H9 (cell line): ENCODE measurements around the gene MCCC1. TPM values are rescaled to one million over a fixed set of nuclear protein-coding genes. Genes with fewer than 3 reads are reported as not detected.

Experiments used
- DNase-seq: peaks from one replicate; pipeline ENCODE4 v3.0.0-alpha.2; 2017
- H2AFZ ChIP-seq: one replicate; pipeline ENCODE4 v1.6.1; 2013; ENCODE audit warnings: mild to moderate bottlenecking, low read length, control low read depth, moderate library complexity
- H2AK5ac ChIP-seq: 2 replicates; pipeline ENCODE4 v1.6.1; 2013; ENCODE audit warnings: low read length, control low read depth, mixed read lengths; ENCODE audit not compliant: insufficient read length
- H2BK120ac ChIP-seq: one replicate; pipeline ENCODE4 v1.6.1; 2013; ENCODE audit warnings: low read depth, mild to moderate bottlenecking, low read length, control low read depth, inconsistent platforms; ENCODE audit not compliant: poor library complexity, severe bottlenecking
- H2BK12ac ChIP-seq: 2 replicates; pipeline ENCODE4 v1.6.1; 2013; ENCODE audit warnings: low read length, control low read depth, mixed read lengths, low read depth; ENCODE audit not compliant: insufficient read length
- H2BK15ac ChIP-seq: 2 replicates; pipeline ENCODE4 v1.6.1; 2013; ENCODE audit warnings: low read depth, low read length, control low read depth
- H2BK20ac ChIP-seq: one replicate; pipeline ENCODE4 v1.6.1; 2013; ENCODE audit warnings: low read depth, mild to moderate bottlenecking, low read length, control low read depth, inconsistent platforms; ENCODE audit not compliant: poor library complexity, severe bottlenecking
- H2BK5ac ChIP-seq: 2 replicates; pipeline ENCODE4 v1.6.1; 2013; ENCODE audit warnings: low read length, control low read depth, mixed read lengths; ENCODE audit not compliant: insufficient read length
- H3K14ac ChIP-seq: 2 replicates; pipeline ENCODE4 v1.6.1; 2013; ENCODE audit warnings: low read length, control low read depth; ENCODE audit not compliant: insufficient read depth
- H3K18ac ChIP-seq: 2 replicates; pipeline ENCODE4 v1.6.1; 2013; ENCODE audit warnings: low read depth, mild to moderate bottlenecking, mixed read lengths, low read length, control low read depth; ENCODE audit not compliant: insufficient read length
- H3K23ac ChIP-seq: 2 replicates; pipeline ENCODE4 v1.6.1; 2013; ENCODE audit warnings: low read length, control low read depth, mixed read lengths, low read depth; ENCODE audit not compliant: insufficient read length
- H3K23me2 ChIP-seq: 2 replicates; pipeline ENCODE4 v1.6.1; 2013; ENCODE audit warnings: low read depth, mild to moderate bottlenecking, mixed read lengths, low read length, control low read depth; ENCODE audit not compliant: insufficient read length, poor library complexity, severe bottlenecking
- H3K27ac ChIP-seq: 2 replicates; pipeline ENCODE4 v1.5.1; 2013; ENCODE audit warnings: low read length, control low read depth, mixed read lengths, low read depth; ENCODE audit not compliant: insufficient read length
- H3K27me3 ChIP-seq: 2 replicates; pipeline ENCODE4 v1.6.1; 2013; ENCODE audit warnings: low read length, control low read depth, inconsistent platforms; ENCODE audit not compliant: insufficient read depth
- H3K4ac ChIP-seq: 2 replicates; pipeline ENCODE4 v1.6.1; 2013; ENCODE audit warnings: low read depth, mild to moderate bottlenecking, control low read depth, inconsistent platforms, low read length, moderate library complexity
- H3K4me1 ChIP-seq: 2 replicates; pipeline ENCODE4 v1.6.1; 2013; ENCODE audit warnings: low read length, control low read depth, inconsistent platforms; ENCODE audit not compliant: insufficient read depth
- H3K4me2 ChIP-seq: 2 replicates; pipeline ENCODE4 v1.6.1; 2013; ENCODE audit warnings: low read length, control low read depth, mixed read lengths; ENCODE audit not compliant: insufficient read length, insufficient read depth
- H3K56ac ChIP-seq: 2 replicates; pipeline ENCODE4 v1.6.1; 2013; ENCODE audit warnings: low read depth, mild to moderate bottlenecking, mixed read lengths, low read length, control low read depth; ENCODE audit not compliant: insufficient read length
- H3K79me1 ChIP-seq: 2 replicates; pipeline ENCODE4 v1.6.1; 2013; ENCODE audit warnings: low read depth, mild to moderate bottlenecking, moderate library complexity, low read length, control low read depth, inconsistent platforms; ENCODE audit not compliant: insufficient read depth, poor library complexity, severe bottlenecking
- H3K79me2 ChIP-seq: 2 replicates; pipeline ENCODE4 v1.6.1; 2013; ENCODE audit warnings: low read length, control low read depth, inconsistent platforms; ENCODE audit not compliant: insufficient read depth
- H3K9ac ChIP-seq: 2 replicates; pipeline ENCODE4 v1.6.1; 2013; ENCODE audit warnings: low read length, control low read depth, mixed read lengths; ENCODE audit not compliant: insufficient read length; ENCODE audit errors: extremely low read depth
- H3K9me3 ChIP-seq: one replicate; pipeline ENCODE4 v1.6.1; 2013; ENCODE audit warnings: low read depth, low read length, inconsistent platforms; ENCODE audit not compliant: control insufficient read depth
- H3T11ph ChIP-seq: one replicate; pipeline ENCODE4 v1.6.1; 2013; ENCODE audit warnings: mild to moderate bottlenecking, low read length, control low read depth, inconsistent platforms
- H4K20me1 ChIP-seq: one replicate; pipeline ENCODE4 v1.6.1; 2013; ENCODE audit not compliant: control insufficient read depth, insufficient read length, insufficient read depth
- H4K5ac ChIP-seq: 2 replicates; pipeline ENCODE4 v1.6.1; 2013; ENCODE audit warnings: low read depth, mild to moderate bottlenecking, mixed read lengths, low read length, control low read depth; ENCODE audit not compliant: insufficient read length
- H4K8ac ChIP-seq: replicated peaks from 2 replicates; pipeline ENCODE4 v1.6.1; 2013; ENCODE audit warnings: low read length, control low read depth, mixed read lengths, low read depth; ENCODE audit not compliant: insufficient read length
- H4K91ac ChIP-seq: 2 replicates; pipeline ENCODE4 v1.6.1; 2013; ENCODE audit warnings: low read depth, mild to moderate bottlenecking, moderate library complexity, mixed read lengths, low read length, control low read depth; ENCODE audit not compliant: insufficient read length
- H3K27ac Mint-ChIP-seq, 3 experiments: 2 replicates in 2 of 3; 3 replicates in 1 of 3; pipeline ENCODE4 v1.8.0; 2020 to 2021; ENCODE audit warnings: mixed read lengths in 3 of 3, mild to moderate bottlenecking in 1 of 3, moderate library complexity in 1 of 3
- H3K27me3 Mint-ChIP-seq: 2 replicates; pipeline ENCODE4 v1.8.0; 2021; ENCODE audit warnings: low read depth, mild to moderate bottlenecking, moderate library complexity, mixed read lengths
- H3K36me3 Mint-ChIP-seq, 3 experiments: 2 replicates in 2 of 3; 3 replicates in 1 of 3; pipeline ENCODE4 v1.8.0; 2020 to 2021; ENCODE audit warnings: low read depth in 3 of 3, mixed read lengths in 3 of 3; ENCODE audit not compliant: insufficient read depth in 1 of 3
- H3K4me1 Mint-ChIP-seq, 2 experiments: 2 replicates each; pipeline ENCODE4 v1.8.0; 2020; ENCODE audit warnings: mixed read lengths in 2 of 2
- H3K4me3 Mint-ChIP-seq, 2 experiments: 2 replicates in 1 of 2; 3 replicates in 1 of 2; pipeline ENCODE4 v1.8.0; 2020 to 2021; ENCODE audit warnings: mild to moderate bottlenecking in 2 of 2, mixed read lengths in 2 of 2, moderate library complexity in 1 of 2
- H3K9me3 Mint-ChIP-seq, 2 experiments: 2 replicates in 1 of 2; 3 replicates in 1 of 2; pipeline ENCODE4 v1.8.0; 2020; ENCODE audit warnings: mild to moderate bottlenecking in 2 of 2, mixed read lengths in 2 of 2, moderate library complexity in 1 of 2
- WGBS: extraction: QIAGEN DNeasy Blood & Tissue Kit; methylation state at CpG from one replicate; pipeline ENCODE4 v1.1.7; 2013; ENCODE audit warnings: missing lambda C conversion rate, low lambda C conversion rate, mixed read lengths; ENCODE audit not compliant: insufficient read length; ENCODE audit errors: extremely low coverage; 5-methylcytosine and 5-hydroxymethylcytosine counted together
- total RNA-seq: library from RNA; stranded (reverse); gene quantifications from 2 replicates; pipeline ENCODE4 v1.2.1, GENCODE V29; 2021
- TF ChIP-seq, protein P1 (sequence below): fragments of 200-600 bp; sonication (generic); conservative IDR thresholded peaks from 3 replicates; pipeline ENCODE4 v1.8.0; 2021; ENCODE audit warnings: antibody characterized with exemption, mild to moderate bottlenecking

The MCCC1 gene
- total RNA-seq, 1 experiment from 2014 or later = 18.3 TPM

GRCh38 chr3:182981038-182981380 is 118.3 kb downstream of the MCCC1 start:
- Histone ChIP-seq H2BK15ac (no peak overlapping the region), H2BK12ac (no peak overlapping the region), H3K18ac (peak overlapping the region; percentile 42), H3K9me3 (no peaks in the 10 kb centered on the region), H3K23ac (no peak overlapping the region), H3T11ph (no peak overlapping the region), H3K27me3 (no peaks in the 10 kb centered on the region), H2BK5ac (no peak overlapping the region), H4K5ac (no peak overlapping the region), H2AK5ac (no peak overlapping the region), H3K4ac (no peak overlapping the region), H3K9ac (peak overlapping the region; percentile 8), H3K23me2 (no peaks in the 10 kb centered on the region), H4K20me1 (no peaks in the 10 kb centered on the region), H3K27ac (no peak overlapping the region), H3K79me2 (peaks cover 14% of the 10 kb centered on the region; the same call in 1 of the 2 replicates), H3K4me1 (peaks cover 4% of the 10 kb centered on the region; the same call in 1 of the 2 replicates), H4K91ac (no peak overlapping the region), H3K4me2 (peak overlapping the region; percentile 55), H2BK120ac (no peak overlapping the region), H2AFZ (no peak overlapping the region), H2BK20ac (no peak overlapping the region), H3K56ac (no peak overlapping the region), H3K14ac (no peak overlapping the region), H3K79me1 (no peaks in the 10 kb centered on the region), H4K8ac (no peak overlapping the region)
- Mint-ChIP-seq H3K9me3 (no peaks in the 10 kb centered on the region), H3K27ac (no peak overlapping the region), H3K4me3 (peak overlapping the region; percentile 66 to 85), H3K4me1 (peaks cover 21 to 28% of the 10 kb centered on the region in 2 experiments), H3K27me3 (no peaks in the 10 kb centered on the region), H3K36me3 (no peaks in the 10 kb centered on the region)
- DNase-seq = no peak
- WGBS = no CpG with 5 or more reads among the region's 10 CpGs
- TF ChIP-seq, protein P1, sequence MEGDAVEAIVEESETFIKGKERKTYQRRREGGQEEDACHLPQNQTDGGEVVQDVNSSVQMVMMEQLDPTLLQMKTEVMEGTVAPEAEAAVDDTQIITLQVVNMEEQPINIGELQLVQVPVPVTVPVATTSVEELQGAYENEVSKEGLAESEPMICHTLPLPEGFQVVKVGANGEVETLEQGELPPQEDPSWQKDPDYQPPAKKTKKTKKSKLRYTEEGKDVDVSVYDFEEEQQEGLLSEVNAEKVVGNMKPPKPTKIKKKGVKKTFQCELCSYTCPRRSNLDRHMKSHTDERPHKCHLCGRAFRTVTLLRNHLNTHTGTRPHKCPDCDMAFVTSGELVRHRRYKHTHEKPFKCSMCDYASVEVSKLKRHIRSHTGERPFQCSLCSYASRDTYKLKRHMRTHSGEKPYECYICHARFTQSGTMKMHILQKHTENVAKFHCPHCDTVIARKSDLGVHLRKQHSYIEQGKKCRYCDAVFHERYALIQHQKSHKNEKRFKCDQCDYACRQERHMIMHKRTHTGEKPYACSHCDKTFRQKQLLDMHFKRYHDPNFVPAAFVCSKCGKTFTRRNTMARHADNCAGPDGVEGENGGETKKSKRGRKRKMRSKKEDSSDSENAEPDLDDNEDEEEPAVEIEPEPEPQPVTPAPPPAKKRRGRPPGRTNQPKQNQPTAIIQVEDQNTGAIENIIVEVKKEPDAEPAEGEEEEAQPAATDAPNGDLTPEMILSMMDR = no peak
